Cortex of kidney (tissue), 1 donor: ENCODE results near the gene PXN.
"Not testable (repeated sequence)": the region's sequence is repeated elsewhere in the genome, so short reads cannot be mapped to it uniquely, and the experiment has no call there.

Source experiments
- DNase-seq: peaks from one replicate; lab custom pipeline; 2025; lab: John Stamatoyannopoulos, UW

PXN gene

DNA sequence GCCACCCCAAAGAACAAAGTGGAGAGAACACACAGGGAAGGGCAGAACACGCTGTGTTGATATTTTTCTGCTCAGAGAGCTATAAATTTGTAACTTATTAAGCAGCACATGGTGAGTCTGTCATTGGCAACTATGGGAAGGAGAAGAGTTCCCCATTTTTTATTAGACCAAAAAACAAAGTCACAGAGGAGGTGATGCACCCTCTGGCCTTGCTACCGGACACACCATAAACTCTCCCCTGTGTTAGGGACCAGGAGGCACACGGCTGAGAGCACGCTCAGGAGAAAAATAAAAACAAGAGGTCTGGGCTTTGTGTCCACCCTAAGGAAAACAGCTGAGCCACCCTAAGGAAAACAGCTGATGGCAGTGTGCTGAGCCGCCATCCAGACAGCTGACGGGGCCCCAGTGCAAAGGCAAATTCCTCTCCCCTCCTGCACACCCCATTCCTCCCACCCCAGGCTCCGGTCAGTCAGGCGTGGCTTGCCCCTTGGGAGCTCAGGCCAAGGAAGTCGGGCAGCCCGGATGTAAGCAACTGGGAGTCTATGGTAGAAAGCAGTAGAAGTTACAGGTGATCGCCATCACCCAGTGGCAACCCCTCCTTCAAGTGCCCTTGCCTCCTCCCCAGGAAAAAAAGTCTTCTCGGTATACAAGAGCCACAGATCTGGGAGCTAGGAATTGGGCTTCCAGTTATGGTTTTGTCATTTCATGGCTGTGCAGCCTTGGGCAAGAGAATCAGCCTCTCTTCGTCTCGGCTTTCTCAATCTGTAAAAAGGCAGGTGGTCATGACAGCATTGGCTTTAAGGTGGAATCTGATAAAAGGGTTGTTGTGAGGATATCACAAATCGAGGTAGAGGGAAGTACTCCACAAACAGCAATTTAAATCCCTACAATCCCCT lies 2.4 kb downstream of the PXN start:
- DNase-seq = no peak

DNA sequence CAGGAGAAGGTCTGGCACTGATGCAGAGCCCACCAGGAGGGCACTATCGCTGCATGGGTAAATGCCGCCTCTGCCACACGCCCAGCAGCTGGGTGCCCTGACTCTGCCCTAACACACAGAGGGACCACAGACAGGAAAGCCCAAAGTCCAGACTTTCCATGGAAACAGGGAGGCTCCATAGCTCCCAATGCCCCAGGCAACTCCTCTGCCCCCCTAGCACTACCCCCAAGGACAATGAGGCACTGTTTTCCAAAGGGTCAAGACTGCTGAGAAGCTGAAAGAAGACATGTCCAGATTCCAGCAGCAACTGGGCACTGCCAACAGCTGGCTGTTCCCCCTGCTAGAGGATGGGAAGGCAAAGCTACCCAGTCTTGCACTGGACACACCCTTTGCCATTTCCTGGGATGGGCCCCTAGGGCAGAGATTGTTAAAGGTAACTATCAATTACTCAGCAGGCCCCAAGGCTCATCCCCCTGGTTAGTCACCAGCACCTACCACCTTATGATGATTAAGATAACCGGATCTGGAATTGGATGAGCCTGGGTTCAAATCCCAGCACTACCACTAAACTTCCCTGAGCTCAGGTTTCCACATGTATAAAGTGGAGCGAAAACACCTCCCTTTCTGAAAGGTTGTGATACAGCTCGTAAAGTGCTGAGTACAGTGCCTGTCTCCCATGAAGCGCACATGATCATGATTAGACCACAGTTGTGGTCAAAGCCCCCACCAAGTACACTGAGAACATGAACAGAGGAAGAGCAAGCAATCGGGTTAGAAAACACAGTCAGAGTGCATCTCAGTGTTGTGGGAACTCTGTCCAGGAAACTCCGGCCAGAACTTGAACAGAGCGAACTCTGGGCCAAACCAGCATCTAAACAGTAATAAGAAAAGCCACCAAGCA lies 3.3 kb downstream of the PXN start:
- DNase-seq = no peak

DNA sequence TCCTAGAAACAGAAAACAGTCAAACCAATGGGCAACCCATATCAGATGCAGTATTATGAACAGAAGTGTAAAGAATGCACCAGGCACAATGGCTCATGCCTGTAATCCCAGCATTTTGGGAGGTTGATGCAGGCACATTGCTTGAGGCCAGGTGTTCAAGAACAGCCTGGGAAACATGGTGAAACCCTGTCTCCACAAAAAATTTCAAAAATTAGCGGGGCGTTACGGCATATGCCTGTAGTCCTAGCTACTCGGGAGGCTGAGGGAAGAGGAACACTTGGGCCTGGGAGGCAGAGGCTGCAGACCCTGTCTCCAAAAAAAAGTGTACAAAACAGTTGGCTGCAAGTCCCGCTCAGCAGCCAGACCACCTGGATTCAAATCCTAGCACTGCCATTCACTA lies 4.9 kb downstream of the PXN start:
- no peak for DNase-seq

DNA sequence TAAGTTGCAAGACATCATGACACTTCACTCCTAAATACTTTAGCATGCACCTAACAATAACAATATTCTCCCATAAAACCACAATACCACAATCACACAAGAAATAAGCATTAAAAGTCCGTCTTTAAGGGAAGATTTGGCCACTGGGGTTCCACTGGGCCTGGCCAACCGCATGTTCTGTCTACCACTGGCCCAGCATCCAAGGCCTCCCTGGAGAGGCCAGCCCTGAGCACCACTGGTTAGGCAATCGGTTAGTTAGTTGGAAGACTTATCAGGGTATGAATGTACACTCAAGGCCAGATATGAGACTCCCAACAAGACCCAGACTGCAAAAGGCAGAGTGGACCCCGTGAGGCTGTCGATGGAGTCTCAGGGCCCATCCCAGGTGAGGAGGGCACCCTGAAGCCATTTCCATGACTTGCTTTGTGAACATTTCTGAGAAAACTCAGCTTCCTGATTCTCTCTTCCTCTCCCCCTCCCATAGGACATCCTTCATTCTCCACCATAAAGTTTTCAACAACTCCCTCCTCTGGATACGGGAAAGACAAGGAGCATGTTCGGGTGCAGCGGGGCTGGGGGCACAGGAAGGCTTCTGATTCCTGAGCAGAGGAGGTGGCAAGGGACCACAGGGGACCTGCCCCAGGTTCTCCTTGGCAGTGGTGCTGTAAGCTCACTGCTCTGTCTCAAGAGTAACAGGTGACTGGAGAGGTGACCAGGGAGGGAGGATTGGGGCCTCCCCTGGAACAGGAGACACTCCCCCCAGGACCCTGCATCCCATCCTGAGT lies 5.9 kb downstream of the PXN start:
- DNase-seq = no peak

DNA sequence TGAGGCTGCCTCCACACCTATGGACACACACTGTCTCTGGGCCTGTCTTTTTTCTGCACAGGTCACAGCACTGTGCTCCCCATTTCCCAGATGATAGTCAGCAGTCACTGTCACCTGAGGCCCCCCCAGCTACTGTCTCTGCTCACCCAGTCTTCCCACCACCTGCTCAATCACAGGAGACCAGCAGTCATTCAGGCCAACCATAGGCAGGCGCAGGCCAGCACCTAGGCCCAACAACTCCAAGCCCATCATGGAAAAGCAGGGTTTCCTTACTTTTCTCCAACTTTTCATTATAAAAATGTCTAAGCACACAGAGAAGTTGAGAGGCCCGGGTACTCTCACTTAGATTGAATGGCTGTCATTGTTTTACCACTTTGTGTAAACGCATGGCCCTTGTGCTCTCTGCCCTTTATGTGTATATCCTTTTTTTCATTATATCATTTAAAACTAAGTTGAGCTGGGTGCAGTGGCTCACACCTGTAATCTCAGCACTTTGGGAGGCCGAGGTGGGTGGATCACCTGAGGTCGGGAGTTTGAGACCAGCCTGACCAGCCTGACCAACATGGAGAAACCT lies 7.1 kb downstream of the PXN start:
- DNase-seq = no peak

DNA sequence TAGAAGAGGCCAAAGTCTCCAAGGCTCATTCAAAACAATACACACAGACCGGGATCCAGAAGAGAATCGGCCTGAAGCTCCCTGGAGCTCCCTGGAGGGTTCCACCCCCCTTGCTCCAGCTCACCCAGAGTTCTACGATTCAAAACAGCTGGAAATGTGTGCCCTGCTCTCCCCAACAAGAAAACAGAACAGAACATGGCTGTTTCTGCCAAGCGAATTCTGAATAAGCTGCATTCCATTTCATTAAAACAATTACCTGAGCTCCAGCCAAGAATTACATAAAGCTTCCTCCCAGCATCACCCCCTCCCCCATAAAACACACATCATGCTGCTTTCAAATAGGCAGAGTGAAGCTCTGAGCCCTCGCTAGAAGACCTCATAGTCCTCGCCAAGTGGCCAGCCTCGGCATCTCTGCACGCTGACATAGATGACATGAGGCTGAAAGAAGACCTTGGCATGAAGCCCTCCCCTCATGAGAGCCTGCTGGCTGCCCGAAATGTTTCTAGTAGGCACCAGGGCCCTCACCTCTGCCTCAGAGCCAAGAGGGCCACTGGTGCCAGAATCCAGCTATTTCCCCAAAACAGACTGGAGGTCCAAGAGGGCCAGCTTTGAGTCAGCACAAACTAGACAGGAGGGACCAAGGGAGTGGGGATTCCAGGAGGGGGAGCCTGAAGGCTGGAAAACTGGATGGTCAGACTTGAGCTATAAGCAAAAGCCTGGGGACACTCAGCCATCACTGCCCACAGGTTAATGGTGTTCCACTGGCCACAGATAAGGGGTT lies 8.3 kb downstream of the PXN start:
- DNase-seq = no peak

DNA sequence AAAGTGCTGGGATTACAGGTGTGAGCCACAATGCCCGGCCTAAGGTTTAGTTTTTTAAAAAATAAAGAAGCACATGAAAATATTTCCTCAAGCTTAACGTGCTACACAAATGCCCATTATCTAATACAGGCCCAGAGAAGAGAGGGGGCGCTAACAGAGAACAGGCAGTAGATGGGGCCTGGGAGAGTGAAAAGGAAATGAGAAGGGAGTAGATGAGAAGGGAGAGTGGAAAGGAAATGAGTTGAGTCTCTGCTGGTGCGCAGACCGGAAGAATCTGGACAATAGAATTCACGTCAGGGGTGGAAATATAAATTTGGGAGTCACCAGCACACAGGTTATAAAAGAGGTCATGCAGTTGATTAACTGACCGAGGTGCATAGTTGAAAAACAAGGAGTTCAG lies 10.7 kb downstream of the PXN start:
- no peak for DNase-seq

DNA sequence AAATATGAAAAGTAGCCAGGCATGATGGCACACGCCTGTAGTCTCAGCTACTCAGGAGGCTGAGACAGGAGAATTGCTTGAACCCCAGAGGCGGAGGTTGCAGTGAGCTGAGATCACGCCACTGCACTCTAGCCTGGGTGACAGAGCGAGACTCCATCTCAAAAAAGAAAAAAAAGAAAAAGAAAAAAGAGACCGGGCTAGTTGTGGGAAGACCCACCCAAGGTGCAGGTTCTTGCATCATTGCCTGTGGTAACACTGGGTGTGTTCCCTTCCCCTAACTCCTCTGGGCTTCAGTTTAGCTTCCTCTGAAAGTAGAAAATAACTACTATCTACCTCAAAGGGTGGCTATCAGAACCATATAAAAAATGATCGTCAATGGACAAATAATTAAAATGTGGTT lies 12.2 kb downstream of the PXN start:
- not testable (repeated sequence) for DNase-seq

DNA sequence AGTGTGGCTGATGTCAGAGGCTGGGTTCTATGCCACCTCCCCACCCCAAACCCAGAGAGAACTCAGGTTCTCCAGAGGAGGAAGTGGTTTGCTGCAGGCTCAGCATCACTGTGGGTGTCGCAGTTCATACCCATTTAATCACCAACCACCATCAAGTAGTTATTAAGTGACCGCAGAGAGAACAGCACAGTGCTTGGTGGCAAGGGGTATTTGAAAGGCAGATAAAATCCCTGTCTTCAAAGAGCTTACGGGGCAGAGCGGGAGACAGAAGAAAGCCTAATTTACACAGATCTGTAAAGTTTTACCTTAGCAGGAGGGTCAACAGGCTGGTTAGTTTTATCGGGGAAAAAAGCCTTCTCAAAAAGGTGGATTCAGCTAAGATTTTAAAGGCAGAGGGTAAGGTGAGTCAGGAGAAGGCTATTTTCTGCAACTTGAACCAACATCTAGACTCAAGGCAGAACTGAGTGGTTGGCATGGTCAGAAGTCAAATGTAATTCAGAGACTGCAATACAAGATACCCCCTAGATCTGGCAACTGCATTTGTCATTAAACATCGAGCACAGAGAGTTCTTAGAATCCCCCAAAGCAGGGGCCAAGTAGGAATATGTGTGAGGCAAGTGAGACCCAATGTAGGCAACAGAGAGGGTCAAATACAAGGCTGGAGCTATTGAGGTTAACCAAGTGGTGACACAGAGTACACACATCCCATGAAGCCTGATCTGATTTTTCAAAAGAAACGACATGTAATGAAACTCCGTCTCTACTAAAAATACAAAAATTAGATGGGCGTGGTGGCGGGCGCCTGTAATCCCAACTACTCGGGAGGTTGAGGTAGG lies 13.2 kb downstream of the PXN start:
- no peak for DNase-seq

DNA sequence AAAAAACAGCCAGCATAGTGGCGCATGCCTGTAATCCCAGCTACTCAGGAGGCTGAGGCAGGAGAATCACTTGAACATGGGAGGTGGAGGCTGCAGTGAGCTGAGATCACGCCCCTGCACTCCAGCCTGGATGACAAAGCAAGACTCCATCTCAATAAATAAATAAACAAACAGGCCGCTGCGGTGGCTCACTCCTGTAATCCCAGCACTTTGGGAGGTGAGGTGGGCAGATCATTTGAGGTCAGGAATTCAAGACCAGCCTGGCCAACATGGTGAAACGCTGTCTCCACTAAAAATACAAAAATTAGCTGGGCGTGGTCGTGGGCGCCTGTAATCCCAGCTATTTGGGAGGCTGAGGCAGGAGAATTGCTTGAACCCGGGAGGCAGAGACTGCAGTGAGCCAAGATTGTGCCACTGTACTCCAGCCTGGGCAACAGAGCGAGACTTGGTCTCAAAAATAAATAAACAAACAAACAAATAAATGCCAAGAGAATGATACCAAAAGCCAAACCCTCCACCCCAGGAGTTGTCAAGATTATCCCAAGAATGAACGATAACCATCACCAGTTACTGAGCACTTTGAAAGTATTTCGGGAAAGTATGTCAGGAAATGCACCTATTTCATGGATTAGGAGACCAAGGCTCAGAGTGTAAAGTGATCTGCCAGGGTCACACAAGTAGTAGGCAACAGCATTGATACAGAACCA lies 14.0 kb downstream of the PXN start:
- not testable (repeated sequence) for DNase-seq

DNA sequence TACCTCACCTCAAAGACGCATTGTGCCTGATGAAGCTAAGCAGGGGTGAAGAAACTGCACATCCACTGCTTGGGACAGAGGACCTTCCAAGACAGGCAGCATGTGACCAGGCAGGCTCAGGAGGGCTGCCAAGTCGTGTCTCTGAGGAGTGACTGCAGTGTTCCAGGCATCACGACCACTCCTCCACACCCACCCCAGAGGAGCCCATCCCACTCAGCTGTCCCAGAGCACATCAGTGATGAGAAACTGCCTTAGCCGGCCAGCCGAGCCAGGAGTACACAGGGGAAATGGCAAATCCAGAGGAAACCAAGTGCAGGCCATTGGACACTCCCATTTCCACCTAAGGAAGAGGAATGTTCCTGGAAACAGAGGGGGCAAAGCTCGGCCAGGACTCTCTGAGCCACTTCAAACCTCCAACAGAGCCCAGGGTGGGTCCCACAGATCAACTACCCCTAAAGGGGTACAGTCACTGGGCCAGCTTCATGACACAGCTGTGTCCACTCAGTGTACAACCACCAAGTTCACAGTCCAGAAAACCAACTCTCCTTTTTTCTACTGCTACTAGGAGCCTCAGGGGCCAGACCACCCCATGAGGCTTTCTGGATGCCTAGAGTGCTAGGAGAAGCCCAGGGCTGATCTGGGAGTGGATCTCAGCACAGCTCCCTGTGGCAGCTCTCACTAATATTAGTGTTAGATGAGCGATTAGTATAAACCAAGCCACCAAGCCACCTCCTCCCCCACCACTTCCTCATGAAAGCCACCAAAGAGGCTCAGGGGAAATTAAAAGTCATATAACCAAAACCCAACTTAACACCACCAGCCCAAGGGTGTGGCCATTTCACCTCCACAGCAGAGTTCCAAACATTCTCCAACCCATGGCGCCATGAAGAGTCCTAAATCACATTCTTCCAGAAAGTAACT lies 15.4 kb downstream of the PXN start:
- no peak for DNase-seq

DNA sequence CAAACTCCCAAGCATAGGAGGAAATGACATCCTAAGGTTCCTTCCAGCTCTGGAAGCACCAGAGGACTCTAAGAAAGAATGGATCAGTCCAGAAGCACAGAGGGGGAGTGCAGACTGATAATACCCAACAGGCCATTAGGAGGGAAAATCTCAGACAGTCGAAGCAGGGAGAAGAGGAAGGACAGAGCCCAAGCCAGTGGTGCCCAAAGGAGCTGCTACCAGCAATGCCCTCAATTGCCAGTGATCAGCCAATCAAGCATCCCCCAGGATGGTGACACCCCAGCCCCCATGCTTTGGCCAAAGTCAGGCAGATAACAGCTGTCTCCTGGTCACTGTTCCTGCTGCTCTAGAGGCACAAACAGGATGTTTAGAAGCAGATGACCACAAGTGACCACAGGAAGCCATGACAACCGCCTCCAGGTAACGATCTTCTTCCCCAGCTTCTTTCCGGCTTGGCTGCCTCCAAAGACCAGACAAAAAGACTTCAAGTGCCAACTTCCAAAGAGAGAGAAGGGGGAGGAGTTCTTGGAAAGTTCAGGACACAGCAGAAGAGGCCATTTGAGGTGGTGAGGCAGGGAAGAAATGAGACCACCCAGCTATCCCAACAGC lies 16.2 kb downstream of the PXN start:
- no peak for DNase-seq

DNA sequence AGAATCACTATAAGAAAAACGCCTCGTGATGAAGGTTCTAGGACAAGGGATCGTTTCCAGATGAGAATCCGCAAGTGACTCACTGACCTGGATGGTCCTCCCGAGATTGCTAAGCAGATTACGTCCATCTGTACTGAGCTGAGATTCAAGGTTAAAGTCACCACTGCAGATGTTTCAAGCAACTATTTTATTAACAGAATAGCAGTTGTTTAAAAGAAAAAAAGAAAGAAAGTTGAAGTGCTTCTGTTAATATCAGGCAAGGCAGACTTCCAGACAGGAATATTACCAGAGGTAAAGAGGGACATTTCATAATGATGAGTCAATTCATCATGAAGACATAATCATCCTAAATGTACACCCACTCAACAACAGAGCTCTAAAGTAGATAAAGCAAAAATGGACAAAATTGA lies 17.9 kb downstream of the PXN start:
- DNase-seq = no peak

DNA sequence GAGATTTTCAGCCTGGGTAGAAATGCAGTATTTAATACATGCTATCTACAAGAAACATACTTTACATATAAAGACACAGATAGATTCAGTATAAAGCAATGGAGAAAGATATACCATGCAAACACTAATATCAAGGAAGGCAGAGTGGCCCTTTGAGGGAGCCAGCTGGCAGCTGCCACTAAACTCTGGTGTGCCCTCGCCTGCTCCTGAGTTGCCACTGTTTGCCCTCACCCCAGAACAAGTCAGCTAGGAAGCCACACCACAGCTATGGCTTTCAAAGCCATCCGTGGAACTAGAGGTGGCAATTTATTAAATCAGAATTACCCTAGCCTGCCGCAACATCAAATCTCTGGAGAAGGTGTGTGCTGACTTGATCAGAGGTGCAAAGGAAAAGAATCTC lies 18.3 kb downstream of the PXN start:
- no peak for DNase-seq

DNA sequence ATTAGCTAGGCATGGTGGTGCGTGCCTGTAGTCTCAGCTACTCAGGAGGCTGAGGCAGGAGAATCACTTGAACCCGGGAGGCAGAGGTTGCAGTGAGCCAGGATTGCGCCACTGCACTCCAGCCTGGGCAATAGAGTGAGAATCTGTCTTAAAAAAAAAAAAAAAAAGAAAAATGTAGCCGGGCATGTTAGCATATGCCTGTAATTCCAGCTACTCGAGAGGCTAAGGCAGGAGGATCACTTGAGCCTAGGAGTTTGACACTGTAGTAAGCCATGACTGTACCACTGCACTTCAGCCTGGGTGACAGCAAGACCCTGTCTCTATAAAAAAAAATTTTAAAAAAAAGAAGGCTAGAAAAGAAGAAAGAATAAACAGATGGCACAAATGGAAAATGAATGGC lies 18.8 kb downstream of the PXN start:
- DNase-seq = not testable (repeated sequence)

DNA sequence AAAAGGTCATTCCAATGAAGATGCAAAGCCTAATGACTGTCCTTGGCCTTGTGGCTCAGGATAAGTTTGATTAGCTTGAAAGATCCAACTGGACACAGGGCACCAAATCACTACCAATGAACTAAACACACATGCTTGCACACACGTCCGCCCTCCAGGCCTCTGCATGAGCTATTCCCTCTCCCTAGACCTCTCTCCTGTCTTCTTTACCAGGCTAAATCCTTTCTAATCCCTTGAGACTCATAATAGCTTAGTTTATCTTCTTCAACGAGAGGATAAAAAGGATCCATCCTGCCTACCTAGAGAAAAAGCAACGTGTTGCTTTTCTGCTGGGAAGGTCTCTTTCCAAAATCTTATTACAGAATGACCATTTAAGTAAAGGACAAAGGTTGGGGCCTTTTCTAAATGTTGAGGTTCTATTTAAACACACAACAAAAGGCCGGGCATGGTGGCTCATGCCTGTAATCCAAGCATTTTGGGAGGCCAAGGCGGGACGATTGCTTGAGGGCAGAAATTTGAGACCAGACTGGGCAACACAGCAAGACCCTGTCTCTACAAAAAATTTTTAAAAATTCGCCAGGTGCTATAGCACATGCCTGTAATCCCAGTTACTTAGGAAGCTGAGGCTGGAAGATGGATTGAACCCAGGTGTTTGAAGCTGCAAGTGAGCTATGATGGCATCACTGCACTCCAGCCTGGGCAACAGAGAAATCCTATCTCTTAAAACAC lies 22.4 kb downstream of the PXN start:
- no peak for DNase-seq

DNA sequence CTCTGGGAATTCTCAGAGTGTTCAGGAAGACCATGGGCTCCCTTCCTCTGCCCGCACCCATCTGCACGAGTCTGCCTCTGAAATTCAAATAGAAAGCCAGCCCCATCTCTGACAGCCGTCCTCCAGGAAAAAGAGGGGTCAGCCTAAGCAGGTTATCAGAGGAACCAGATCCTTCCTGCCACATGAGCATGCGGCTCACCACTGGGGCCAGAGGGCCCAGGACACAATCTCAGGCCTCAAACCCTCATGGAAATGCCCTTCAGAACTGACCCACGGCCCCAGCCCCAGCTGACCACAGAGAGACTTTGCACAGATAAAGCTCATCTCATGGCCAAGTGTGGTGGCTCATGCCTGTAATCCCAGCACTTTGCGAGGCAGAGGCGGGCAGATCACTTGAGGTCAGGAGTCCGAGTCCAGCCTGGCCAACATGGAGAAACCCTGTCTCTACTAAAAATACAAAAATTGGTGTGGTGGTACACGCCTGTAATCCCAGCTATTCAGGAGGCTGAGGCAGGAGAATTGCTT lies 23.2 kb downstream of the PXN start:
- DNase-seq = no peak
